Neural progenitor cell (in vitro differentiated cells): Measurements from ENCODE around the gene DNM1L. TPM values are rescaled to one million over a fixed set of nuclear protein-coding genes. Genes with fewer than 3 reads are reported as not detected.

Source experiments
- DNase-seq: peaks from one replicate; pipeline ENCODE4 v3.0.0-alpha.2; 2016; ENCODE audit warnings: low spot score
- H2AFZ ChIP-seq: fragments of 200-600 bp; sonication (generic); replicated peaks from 2 replicates; pipeline ENCODE4 v1.6.1; 2016; ENCODE audit warnings: antibody characterized with exemption
- H3F3A ChIP-seq: fragments of 200-600 bp; sonication (generic); 2 replicates; pipeline ENCODE4 v1.6.1; 2016; ENCODE audit warnings: antibody characterized with exemption, low read depth
- H3K27ac ChIP-seq: fragments of 200-600 bp; sonication (generic); 2 replicates; pipeline ENCODE4 v1.5.1; 2016; ENCODE audit warnings: mild to moderate bottlenecking
- H3K27me3 ChIP-seq: fragments of 200-600 bp; sonication (generic); 2 replicates; pipeline ENCODE4 v1.6.1; 2016; ENCODE audit warnings: mild to moderate bottlenecking, moderate library complexity
- H3K36me3 ChIP-seq: fragments of 200-600 bp; sonication (generic); 2 replicates; pipeline ENCODE4 v1.5.1; 2016
- H3K4me1 ChIP-seq: fragments of 200-600 bp; sonication (generic); 2 replicates; pipeline ENCODE4 v1.6.1; 2016; ENCODE audit warnings: mixed run types
- H3K4me2 ChIP-seq: fragments of 200-600 bp; sonication (generic); 2 replicates; pipeline ENCODE4 v1.6.1; 2016
- H3K4me3 ChIP-seq: fragments of 200-600 bp; sonication (generic); 2 replicates; pipeline ENCODE4 v1.5.1; 2016
- H3K79me2 ChIP-seq: fragments of 200-600 bp; sonication (generic); 2 replicates; pipeline ENCODE4 v1.6.1; 2016; ENCODE audit warnings: low read depth
- H3K9ac ChIP-seq: fragments of 200-600 bp; sonication (generic); 2 replicates; pipeline ENCODE4 v1.6.1; 2016
- H3K9me3 ChIP-seq: fragments of 200-600 bp; sonication (generic); 2 replicates; pipeline ENCODE4 v1.5.1; 2016; ENCODE audit warnings: low read depth
- H4K20me1 ChIP-seq: fragments of 200-600 bp; sonication (generic); 2 replicates; pipeline ENCODE4 v1.6.1; 2016; ENCODE audit warnings: low read depth
- H3K27ac Mint-ChIP-seq: 3 replicates; pipeline ENCODE4 v1.8.0; 2021; ENCODE audit warnings: mixed read lengths
- H3K27me3 Mint-ChIP-seq: 2 replicates; pipeline ENCODE4 v1.8.0; 2022; ENCODE audit warnings: low read depth, mild to moderate bottlenecking, inconsistent platforms, moderate library complexity, mixed read lengths; ENCODE audit not compliant: insufficient read depth
- H3K36me3 Mint-ChIP-seq: 3 replicates; pipeline ENCODE4 v1.8.0; 2021; ENCODE audit warnings: mixed read lengths
- H3K4me1 Mint-ChIP-seq: 3 replicates; pipeline ENCODE4 v1.8.0; 2021; ENCODE audit warnings: mixed read lengths
- H3K4me3 Mint-ChIP-seq: 3 replicates; pipeline ENCODE4 v1.8.0; 2021; ENCODE audit warnings: mild to moderate bottlenecking, moderate library complexity, mixed read lengths
- H3K9me3 Mint-ChIP-seq: 3 replicates; pipeline ENCODE4 v1.8.0; 2020; ENCODE audit warnings: mixed read lengths
- EZH2 ChIP-seq: fragments of 200-600 bp; sonication (generic); IDR thresholded peaks from 2 replicates; pipeline ENCODE4 v1.6.1; 2017; ENCODE audit warnings: antibody characterized with exemption, mild to moderate bottlenecking, moderate library complexity
- EZH2phosphoT487 ChIP-seq: fragments of 200-600 bp; sonication (generic); IDR thresholded peaks from 2 replicates; pipeline ENCODE4 v1.6.1; 2017; ENCODE audit warnings: antibody characterized with exemption
- total RNA-seq: library from RNA; depleted of rRNA; stranded (reverse); fragments of >200 nt; gene quantifications from 2 replicates; pipeline ENCODE4 v1.2.3, GENCODE V29; 2015; ENCODE audit warnings: low replicate concordance
- TF ChIP-seq, protein P1 (sequence below): fragments of 200-600 bp; sonication (generic); IDR thresholded peaks from 2 replicates; pipeline ENCODE4 v1.5.1; 2017; ENCODE audit warnings: antibody characterized with exemption, mild to moderate bottlenecking

DNM1L gene
- total RNA-seq, 1 donor from 2014 or later, result 133 TPM

DNA sequence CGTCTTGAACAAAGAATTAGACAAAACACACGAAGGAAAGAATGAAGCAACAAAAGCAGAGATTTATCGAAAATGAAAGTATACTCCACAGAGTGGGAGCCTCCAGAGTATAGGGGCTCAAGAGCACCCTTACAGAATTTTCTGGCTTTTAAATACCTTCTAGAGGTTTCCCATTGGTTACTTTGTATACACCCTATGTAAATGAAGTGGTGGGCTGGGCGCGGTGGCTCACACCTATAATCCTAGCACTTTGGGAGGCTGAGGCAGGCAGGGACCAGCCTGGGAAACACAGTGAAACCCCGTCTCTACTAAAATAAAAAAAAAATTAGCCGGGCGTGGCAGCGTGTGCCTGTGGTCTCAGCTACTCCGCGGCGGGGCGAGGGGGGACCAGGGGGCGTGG, 13.1 kb upstream of the DNM1L start:
- H3K9me3 Mint-ChIP-seq, result peaks cover 12% of the 10 kb centered on the region
- H3K36me3 Mint-ChIP-seq, result no peaks in the 10 kb centered on the region
- no peaks in the 10 kb centered on the region for H4K20me1 ChIP-seq
- H3K27me3 Mint-ChIP-seq, result peaks cover 4% of the 10 kb centered on the region
- H3K9ac ChIP-seq, result no peak overlapping the region
- H3K79me2 ChIP-seq, result no peaks in the 10 kb centered on the region
- H3F3A ChIP-seq, result peaks cover 7% of the 10 kb centered on the region
- DNase-seq, result no peak
- H3K4me2 ChIP-seq, result no peak overlapping the region
- no peak overlapping the region for H3K27ac Mint-ChIP-seq
- H3K27me3 ChIP-seq, result no peaks in the 10 kb centered on the region
- H3K4me3 Mint-ChIP-seq, result no peak overlapping the region
- H3K4me3 ChIP-seq, result no peak overlapping the region
- no peaks in the 10 kb centered on the region for H3K9me3 ChIP-seq
- H3K4me1 ChIP-seq, result peaks cover 5% of the 10 kb centered on the region
- H2AFZ ChIP-seq, result no peak overlapping the region
- TF ChIP-seq, protein P1, sequence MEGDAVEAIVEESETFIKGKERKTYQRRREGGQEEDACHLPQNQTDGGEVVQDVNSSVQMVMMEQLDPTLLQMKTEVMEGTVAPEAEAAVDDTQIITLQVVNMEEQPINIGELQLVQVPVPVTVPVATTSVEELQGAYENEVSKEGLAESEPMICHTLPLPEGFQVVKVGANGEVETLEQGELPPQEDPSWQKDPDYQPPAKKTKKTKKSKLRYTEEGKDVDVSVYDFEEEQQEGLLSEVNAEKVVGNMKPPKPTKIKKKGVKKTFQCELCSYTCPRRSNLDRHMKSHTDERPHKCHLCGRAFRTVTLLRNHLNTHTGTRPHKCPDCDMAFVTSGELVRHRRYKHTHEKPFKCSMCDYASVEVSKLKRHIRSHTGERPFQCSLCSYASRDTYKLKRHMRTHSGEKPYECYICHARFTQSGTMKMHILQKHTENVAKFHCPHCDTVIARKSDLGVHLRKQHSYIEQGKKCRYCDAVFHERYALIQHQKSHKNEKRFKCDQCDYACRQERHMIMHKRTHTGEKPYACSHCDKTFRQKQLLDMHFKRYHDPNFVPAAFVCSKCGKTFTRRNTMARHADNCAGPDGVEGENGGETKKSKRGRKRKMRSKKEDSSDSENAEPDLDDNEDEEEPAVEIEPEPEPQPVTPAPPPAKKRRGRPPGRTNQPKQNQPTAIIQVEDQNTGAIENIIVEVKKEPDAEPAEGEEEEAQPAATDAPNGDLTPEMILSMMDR, result no peak
- TF ChIP-seq EZH2phosphoT487 (no peak), EZH2 (no peak)
- no peaks in the 10 kb centered on the region for H3K36me3 ChIP-seq
- no peak overlapping the region for H3K27ac ChIP-seq
- H3K4me1 Mint-ChIP-seq, result peaks cover 3% of the 10 kb centered on the region

DNA sequence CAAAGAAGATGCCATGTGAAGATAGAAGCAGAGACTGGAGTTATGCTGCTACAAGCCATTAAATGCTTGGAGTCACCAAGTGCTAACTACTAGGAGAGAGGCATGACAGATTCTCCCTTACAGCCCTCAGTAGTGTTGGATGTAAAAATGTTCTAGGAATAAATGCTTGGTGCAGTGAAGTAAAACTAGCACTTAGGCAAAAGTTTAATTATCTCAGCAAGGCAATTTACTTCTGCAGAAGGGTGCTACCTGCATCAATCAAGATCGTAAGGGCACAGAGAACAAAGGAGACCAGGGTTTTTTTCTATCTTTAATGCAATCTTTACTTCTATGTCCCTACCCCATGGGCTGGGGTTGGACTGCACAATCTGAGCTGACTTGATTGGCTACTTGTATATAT, 9.5 kb upstream of the DNM1L start:
- Histone ChIP-seq H3F3A (peaks cover 7% of the 10 kb centered on the region), H3K27me3 (no peaks in the 10 kb centered on the region), H3K36me3 (no peaks in the 10 kb centered on the region), H2AFZ (no peak overlapping the region), H3K4me2 (no peak overlapping the region), H3K9me3 (no peaks in the 10 kb centered on the region), H3K79me2 (no peaks in the 10 kb centered on the region), H3K4me3 (no peak overlapping the region), H3K27ac (no peak overlapping the region), H4K20me1 (no peaks in the 10 kb centered on the region), H3K4me1 (peaks cover 5% of the 10 kb centered on the region), H3K9ac (no peak overlapping the region)
- H3K4me1 Mint-ChIP-seq, result peaks cover 3% of the 10 kb centered on the region
- H3K27me3 Mint-ChIP-seq, result peaks cover 5% of the 10 kb centered on the region
- no peaks in the 10 kb centered on the region for H3K36me3 Mint-ChIP-seq
- DNase-seq, result no peak
- no peak overlapping the region for H3K27ac Mint-ChIP-seq
- peaks cover 12% of the 10 kb centered on the region for H3K9me3 Mint-ChIP-seq
- TF ChIP-seq, protein P1, result no peak
- TF ChIP-seq EZH2 (no peak), EZH2phosphoT487 (no peak)
- no peak overlapping the region for H3K4me3 Mint-ChIP-seq

DNA sequence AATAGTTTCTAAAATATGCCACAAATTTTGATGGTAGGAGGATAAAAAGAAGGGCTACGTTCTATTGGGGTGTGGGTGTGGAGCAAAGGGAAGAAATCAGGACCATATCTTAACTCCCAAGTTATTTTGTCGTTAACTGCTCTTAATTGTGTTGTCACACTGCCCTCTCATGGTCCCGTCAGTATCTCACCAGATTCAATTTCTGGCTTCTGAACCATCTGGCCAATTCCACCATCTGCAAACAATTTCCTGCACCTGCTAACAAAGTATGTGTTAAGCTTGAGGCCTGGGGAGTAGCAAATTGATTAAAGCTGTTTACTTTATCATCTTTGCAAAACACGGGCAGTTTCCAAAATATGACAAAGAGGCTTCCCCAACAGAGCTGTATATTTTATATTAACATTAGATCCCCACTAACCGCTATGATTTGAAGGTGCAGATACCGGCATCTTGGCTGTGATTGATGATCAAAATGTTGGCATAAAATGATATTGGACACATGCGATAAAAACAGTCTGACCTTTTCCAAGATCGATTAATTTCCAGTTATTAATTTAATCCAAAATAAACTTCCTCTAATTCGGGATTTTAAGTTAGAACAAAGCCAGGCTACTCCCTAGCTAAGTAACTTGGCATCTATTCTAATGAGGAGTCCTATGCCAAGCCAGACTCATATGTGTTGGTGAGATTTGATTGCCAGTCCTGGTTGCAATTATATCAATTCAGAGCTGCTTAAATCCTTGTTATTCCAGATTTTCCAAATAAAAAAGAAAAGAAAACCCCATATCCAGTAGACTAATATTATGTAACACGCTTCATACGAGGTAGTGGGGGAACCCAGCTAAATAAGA, 6.9 kb upstream of the DNM1L start:
- Histone ChIP-seq H3K4me3 (no peak overlapping the region), H3K9me3 (no peaks in the 10 kb centered on the region), H3K36me3 (no peaks in the 10 kb centered on the region), H3K9ac (no peak overlapping the region), H3K4me1 (no peaks in the 10 kb centered on the region), H3F3A (no peaks in the 10 kb centered on the region), H3K79me2 (no peaks in the 10 kb centered on the region), H3K4me2 (no peak overlapping the region), H2AFZ (no peak overlapping the region), H4K20me1 (no peaks in the 10 kb centered on the region), H3K27ac (no peak overlapping the region), H3K27me3 (no peaks in the 10 kb centered on the region)
- peak; percentile 75 for DNase-seq
- Mint-ChIP-seq H3K4me1 (no peaks in the 10 kb centered on the region), H3K9me3 (peaks cover 12% of the 10 kb centered on the region), H3K27me3 (peaks cover 7% of the 10 kb centered on the region), H3K27ac (no peak overlapping the region), H3K36me3 (no peaks in the 10 kb centered on the region), H3K4me3 (no peak overlapping the region)
- TF ChIP-seq, protein P1, result peak; percentile 74
- TF ChIP-seq EZH2, result no peak
